Astrocyte (in vitro differentiated cells and primary cell): ENCODE measurements around the gene BOD1L1. TPM values are rescaled to one million over a fixed set of nuclear protein-coding genes. Genes with fewer than 3 reads are reported as not detected.

Experiments
- DNase-seq: peaks from one replicate; pipeline ENCODE4 v3.0.0-alpha.2; 2010; ENCODE audit warnings: low read depth
- FAIRE-seq: peaks from 2 replicates; lab custom pipeline; 2011; peaks lifted over from hg19 to GRCh38; lab: Jason Lieb, UNC
- H2AFZ ChIP-seq: 2 replicates; pipeline ENCODE4 v1.6.0; 2012; ENCODE audit warnings: low read depth, low read length, inconsistent platforms
- H3K27ac ChIP-seq: 2 replicates; pipeline ENCODE4 v1.5.1; 2011; ENCODE audit warnings: low read depth, low read length, inconsistent platforms
- H3K27me3 ChIP-seq: 2 replicates; pipeline ENCODE4 v1.6.0; 2011; ENCODE audit warnings: low read length, inconsistent platforms; ENCODE audit not compliant: insufficient read depth
- H3K36me3 ChIP-seq: 2 replicates; pipeline ENCODE4 v1.5.1; 2011; ENCODE audit warnings: low read length, inconsistent platforms; ENCODE audit not compliant: insufficient read depth
- H3K4me1 ChIP-seq: 2 replicates; pipeline ENCODE4 v1.5.1; 2011; ENCODE audit warnings: low read length, inconsistent platforms; ENCODE audit not compliant: insufficient read depth
- H3K4me2 ChIP-seq: 2 replicates; pipeline ENCODE4 v1.6.0; 2012; ENCODE audit warnings: low read length, inconsistent platforms
- H3K4me3 ChIP-seq: 2 replicates; pipeline ENCODE4 v1.5.1; 2011; ENCODE audit warnings: low read depth, mild to moderate bottlenecking, low read length, inconsistent platforms; ENCODE audit not compliant: insufficient read depth
- H3K79me2 ChIP-seq: 2 replicates; pipeline ENCODE4 v1.6.0; 2012; ENCODE audit warnings: mild to moderate bottlenecking, low read length, inconsistent platforms; ENCODE audit not compliant: insufficient read depth
- H3K9ac ChIP-seq: 2 replicates; pipeline ENCODE4 v1.6.0; 2012; ENCODE audit warnings: mild to moderate bottlenecking, low read length, inconsistent platforms
- H3K9me3 ChIP-seq: 2 replicates; pipeline ENCODE4 v1.5.1; 2012; ENCODE audit warnings: low read depth, mild to moderate bottlenecking, low read length, inconsistent platforms; ENCODE audit not compliant: insufficient read depth
- H4K20me1 ChIP-seq: 2 replicates; pipeline ENCODE4 v1.6.0; 2012; ENCODE audit warnings: low read length, inconsistent platforms; ENCODE audit not compliant: insufficient read depth
- H3K27ac Mint-ChIP-seq: one replicate; pipeline ENCODE4 v1.8.0; 2021; ENCODE audit warnings: mild to moderate bottlenecking, mixed read lengths; ENCODE audit not compliant: unreplicated experiment
- H3K27me3 Mint-ChIP-seq: one replicate; pipeline ENCODE4 v1.8.0; 2021; ENCODE audit warnings: low read depth, mixed read lengths; ENCODE audit not compliant: unreplicated experiment
- H3K36me3 Mint-ChIP-seq: one replicate; pipeline ENCODE4 v1.8.0; 2021; ENCODE audit warnings: low read depth, mixed read lengths; ENCODE audit not compliant: unreplicated experiment
- H3K4me1 Mint-ChIP-seq: one replicate; pipeline ENCODE4 v1.8.0; 2021; ENCODE audit warnings: low read depth, mixed read lengths; ENCODE audit not compliant: unreplicated experiment
- H3K4me3 Mint-ChIP-seq: one replicate; pipeline ENCODE4 v1.8.0; 2021; ENCODE audit warnings: mild to moderate bottlenecking, moderate library complexity, mixed read lengths; ENCODE audit not compliant: unreplicated experiment
- H3K9me3 Mint-ChIP-seq: one replicate; pipeline ENCODE4 v1.8.0; 2021; ENCODE audit warnings: mild to moderate bottlenecking, mixed read lengths; ENCODE audit not compliant: unreplicated experiment
- CTCF ChIP-seq: IDR thresholded peaks from 2 replicates; pipeline ENCODE4 v1.5.1; 2011; ENCODE audit warnings: low read depth, mild to moderate bottlenecking, inconsistent platforms, low read length, moderate library complexity; ENCODE audit not compliant: insufficient read depth
- EZH2 ChIP-seq: IDR thresholded peaks from 2 replicates; pipeline ENCODE4 v1.6.1; 2012; ENCODE audit warnings: mild to moderate bottlenecking, low read length, inconsistent platforms; ENCODE audit not compliant: insufficient read depth
- total RNA-seq: library from RNA; stranded (reverse); gene quantifications from 2 replicates; pipeline ENCODE4 v1.2.1, GENCODE V29; 2021

The BOD1L1 gene
- total RNA-seq, 1 donor from 2014 or later = 47.2 TPM

DNA sequence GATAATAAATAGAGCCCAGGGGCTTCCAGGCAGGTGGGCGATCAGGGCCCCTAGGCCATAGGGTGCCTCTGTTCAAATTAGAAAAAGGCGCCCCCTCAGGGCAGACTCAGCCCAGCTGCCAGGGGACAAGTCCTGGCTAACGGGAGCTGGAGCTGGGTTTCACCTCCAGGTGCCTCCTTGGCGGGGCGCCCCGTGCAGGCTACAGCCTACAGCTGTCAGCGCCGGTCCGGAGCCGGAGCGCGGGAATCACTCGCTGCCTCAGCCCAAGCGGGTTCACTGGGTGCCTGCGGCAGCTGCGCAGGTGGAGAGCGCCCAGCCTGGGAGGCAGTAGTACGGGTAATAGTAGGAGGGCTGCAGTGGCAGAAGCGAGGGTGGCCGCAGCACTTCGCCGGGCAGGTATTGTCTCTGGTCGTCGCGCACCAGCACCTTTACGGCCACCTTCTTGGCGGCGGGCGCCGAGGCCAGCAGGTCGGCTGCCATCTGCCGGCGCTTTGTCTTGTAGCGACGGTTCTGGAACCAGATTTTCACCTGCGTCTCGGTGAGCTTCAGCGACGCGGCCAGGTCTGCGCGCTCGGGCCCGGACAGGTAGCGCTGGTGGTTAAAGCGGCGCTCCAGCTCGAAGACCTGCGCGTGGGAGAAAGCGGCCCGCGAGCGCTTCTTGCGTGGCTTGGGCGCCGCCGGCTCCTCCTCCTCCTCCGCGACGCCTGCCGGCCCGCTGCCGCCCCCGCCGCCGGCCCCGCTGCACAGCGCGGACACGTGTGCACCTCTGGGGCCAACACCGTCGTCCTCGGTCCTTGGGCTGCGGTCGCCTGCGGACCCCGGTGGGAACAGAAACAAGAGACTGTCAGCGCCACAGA lies 85.6 kb downstream of the BOD1L1 start:
- Histone ChIP-seq H3K4me1 (peaks cover 6% of the 10 kb centered on the region), H3K4me3 (no peak overlapping the region), H3K79me2 (no peaks in the 10 kb centered on the region), H3K9ac (no peak overlapping the region), H3K9me3 (peaks cover 15% of the 10 kb centered on the region), H3K36me3 (no peaks in the 10 kb centered on the region), H3K27ac (no peak overlapping the region), H2AFZ (peak overlapping the region; percentile 26), H3K27me3 (peaks cover 90% of the 10 kb centered on the region), H3K4me2 (peak overlapping the region; percentile 62), H4K20me1 (peaks cover 27% of the 10 kb centered on the region)
- peaks cover 10% of the 10 kb centered on the region for H3K9me3 Mint-ChIP-seq
- no peak overlapping the region for H3K4me3 Mint-ChIP-seq
- H3K27ac Mint-ChIP-seq = no peak overlapping the region
- H3K27me3 Mint-ChIP-seq = peaks cover 33% of the 10 kb centered on the region
- no peak for FAIRE-seq
- TF ChIP-seq CTCF = no peak
- TF ChIP-seq EZH2 = peak; percentile 89
- no peak for DNase-seq
- H3K36me3 Mint-ChIP-seq = peaks cover 9% of the 10 kb centered on the region
- H3K4me1 Mint-ChIP-seq = peaks cover 2% of the 10 kb centered on the region

GRCh38 chr4:13541176-13541604 lies 86.3 kb downstream of the BOD1L1 start:
- H3K4me3 Mint-ChIP-seq = no peak overlapping the region
- no peak overlapping the region for H3K4me3 ChIP-seq

More at GRCh38 chr4:13541176-13541604, 86.3 kb downstream of the BOD1L1 start:
- peaks cover 12% of the 10 kb centered on the region for H3K36me3 Mint-ChIP-seq
- Histone ChIP-seq H4K20me1 (peaks cover 25% of the 10 kb centered on the region), H3K9ac (no peak overlapping the region), H3K27me3 (peaks cover 90% of the 10 kb centered on the region), H3K4me2 (no peak overlapping the region), H2AFZ (no peak overlapping the region), H3K27ac (no peak overlapping the region), H3K79me2 (no peaks in the 10 kb centered on the region), H3K9me3 (peaks cover 18% of the 10 kb centered on the region), H3K36me3 (no peaks in the 10 kb centered on the region), H3K4me1 (peaks cover 6% of the 10 kb centered on the region)
- DNase-seq (no peak), FAIRE-seq (no peak)
- no peak overlapping the region for H3K27ac Mint-ChIP-seq
- TF ChIP-seq CTCF (no peak), EZH2 (no peak)
- H3K9me3 Mint-ChIP-seq = peaks cover 12% of the 10 kb centered on the region
- peaks cover 38% of the 10 kb centered on the region for H3K27me3 Mint-ChIP-seq
- H3K4me1 Mint-ChIP-seq = no peaks in the 10 kb centered on the region
